IPS-11a (cell line): ENCODE data around the gene MAGEA8.
"Not testable (repeated sequence)": the region's sequence is repeated elsewhere in the genome, so short reads cannot be mapped to it uniquely, and the experiment has no call there.

Source experiments
- H3K4me3 ChIP-seq: one replicate; pipeline ENCODE4 v1.5.1; 2013; ENCODE audit warnings: low read depth, low read length, control low read depth

Gene MAGEA8, protein sequence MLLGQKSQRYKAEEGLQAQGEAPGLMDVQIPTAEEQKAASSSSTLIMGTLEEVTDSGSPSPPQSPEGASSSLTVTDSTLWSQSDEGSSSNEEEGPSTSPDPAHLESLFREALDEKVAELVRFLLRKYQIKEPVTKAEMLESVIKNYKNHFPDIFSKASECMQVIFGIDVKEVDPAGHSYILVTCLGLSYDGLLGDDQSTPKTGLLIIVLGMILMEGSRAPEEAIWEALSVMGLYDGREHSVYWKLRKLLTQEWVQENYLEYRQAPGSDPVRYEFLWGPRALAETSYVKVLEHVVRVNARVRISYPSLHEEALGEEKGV

DNA sequence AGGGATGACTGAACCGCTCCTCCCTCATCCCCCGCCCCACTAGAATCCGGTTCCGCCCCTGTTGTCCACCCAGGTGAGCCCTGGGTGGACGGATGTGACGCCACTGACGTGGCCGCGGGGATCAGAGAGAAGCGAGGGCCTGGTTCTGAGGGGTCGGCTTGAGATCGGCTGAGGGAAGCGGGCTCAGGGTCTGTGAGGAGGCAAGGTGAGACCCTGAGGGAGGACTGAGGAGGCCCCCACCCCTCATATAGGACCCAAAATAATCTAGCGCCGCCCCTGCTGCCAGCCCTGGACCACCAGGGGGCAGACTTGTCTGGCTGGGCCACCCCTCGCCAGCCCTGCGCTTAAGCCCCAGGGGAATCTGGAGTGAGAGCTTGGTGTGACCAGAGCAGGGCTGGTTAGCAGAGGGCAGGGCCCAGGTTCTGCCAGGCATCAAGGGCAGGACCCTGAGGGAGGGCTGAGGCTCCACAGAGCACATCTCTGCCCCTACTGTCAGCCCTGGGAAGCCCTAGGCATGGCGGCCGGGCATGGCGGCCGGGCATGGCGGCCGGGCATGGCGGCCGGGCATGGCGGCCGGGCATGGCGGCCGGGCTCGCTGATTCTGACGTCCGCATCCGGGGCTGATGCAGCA lies at the start of gene MAGEA8:
MAGEA8 (plus strand) TSS at position 103 of the 631 bp plus-strand sequence. CDS start 3,090 bp downstream, outside the sequence.
- no peak within 1 kb of the TSS for H3K4me3 ChIP-seq

DNA sequence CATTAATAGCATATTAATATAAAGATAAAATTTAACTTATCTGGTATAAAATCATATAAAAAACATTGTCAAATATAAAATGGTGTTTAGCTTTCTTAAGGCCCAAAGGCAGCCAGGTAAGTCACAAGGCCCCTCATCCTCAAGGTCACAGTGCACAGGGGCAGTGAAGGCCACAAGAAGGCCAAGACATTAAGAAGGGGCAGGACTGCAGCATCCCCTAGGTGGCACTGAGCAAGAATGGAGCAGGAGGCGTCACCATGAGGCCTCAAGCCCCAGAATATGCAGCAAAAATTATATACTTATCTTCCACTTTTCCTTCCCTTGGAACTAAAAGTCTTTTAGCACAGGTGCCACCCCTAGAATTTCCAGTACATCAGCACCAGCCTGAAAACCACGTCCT lies 49.5 kb upstream of the MAGEA8 start:
- no peak overlapping the region for H3K4me3 ChIP-seq

DNA sequence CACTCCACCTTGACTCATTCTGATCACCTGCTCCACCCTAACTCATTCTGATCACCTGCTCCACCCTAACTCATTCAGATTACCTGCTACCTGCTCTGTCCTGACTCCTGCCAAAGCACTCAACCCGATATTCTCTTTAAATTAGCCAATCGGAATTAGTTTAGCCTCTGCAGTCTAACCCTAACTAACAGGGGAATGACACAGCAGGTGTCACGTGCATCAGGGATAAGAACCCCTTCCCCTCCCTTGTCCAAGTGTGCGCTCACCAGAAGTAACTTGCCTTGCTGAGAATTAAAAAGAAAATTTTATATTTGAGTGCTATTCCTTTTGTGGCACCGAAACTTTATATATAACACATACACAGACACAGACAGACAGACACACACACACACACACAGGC lies 44.3 kb upstream of the MAGEA8 start:
- H3K4me3 ChIP-seq = not testable (repeated sequence)

DNA sequence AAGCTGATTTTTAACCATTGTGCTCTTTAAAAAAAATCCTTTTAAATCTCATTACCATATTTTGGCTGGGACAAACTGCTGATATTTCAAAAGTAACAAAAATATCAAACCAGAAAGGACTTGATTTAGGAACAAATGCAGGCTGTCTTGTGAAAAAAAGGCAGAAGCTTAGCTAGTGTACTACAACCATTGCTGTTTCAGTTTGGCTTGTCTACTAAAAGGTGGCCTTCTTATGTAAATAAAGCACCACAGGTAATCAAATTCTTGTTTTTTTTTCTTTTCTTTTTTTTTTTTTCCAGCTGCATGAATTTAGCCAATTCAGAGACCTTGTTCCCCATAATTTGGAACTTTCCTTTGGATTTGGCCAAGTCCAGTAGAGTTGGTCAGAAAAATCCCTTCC lies 43.8 kb upstream of the MAGEA8 start:
- H3K4me3 ChIP-seq = no peak overlapping the region

DNA sequence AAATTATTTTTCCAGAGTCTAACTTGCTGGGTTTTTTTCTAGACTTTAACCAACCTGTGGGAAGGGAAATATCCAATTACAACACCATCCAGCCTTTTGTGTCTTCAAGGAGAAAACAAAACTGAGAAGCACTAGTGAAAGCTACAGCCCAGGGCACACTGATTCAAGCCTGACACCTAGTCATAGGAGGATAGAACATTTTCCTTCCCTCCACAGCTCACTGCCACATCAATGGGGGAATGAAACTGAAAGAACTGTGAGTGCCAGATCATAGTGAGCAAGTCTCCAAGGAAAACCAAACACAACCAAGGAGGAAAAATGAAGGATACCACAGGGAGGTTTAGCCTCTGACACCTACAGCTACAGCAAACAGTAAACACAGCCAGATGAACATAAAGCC lies 43.3 kb upstream of the MAGEA8 start:
- no peak overlapping the region for H3K4me3 ChIP-seq

DNA sequence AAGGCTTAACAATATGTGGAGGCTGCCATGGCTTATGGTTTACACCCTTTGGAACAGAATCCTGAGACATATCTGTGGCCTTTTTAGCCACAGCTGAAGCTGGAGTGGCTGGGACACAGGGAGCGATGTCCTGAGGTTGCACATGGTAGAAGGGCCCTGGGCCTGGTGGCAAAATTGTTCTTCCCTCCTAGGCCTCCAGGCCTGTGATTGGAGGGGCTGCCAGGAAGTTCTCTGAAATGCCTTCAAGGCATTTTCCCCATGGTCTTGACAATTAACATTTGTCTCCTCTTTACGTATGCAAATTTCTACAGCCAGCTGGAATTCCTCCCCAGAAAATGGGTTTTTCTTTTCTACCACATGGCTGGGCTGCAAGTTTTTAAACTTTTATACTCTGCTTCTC lies 39.1 kb upstream of the MAGEA8 start:
- H3K4me3 ChIP-seq = no peak overlapping the region

DNA sequence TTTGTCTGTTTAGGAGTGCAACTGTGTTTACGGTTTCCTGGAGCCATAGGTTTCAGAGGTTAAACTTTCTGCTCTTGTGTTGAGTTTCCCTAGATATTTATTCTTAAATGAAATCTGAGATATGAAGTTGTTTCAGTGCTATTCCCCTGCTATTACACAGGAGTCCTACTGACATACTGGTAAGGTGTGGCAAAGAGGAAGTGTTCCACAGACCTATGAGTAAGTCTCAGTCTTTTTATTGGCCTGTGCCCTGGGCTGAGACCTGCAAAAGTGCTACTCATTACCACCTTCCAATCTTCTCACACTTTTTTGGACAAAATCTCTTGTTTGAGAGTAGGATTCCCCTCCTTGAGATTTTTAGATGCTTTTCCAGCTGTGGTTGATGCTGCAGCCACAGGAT lies 35.6 kb upstream of the MAGEA8 start:
- no peak overlapping the region for H3K4me3 ChIP-seq

DNA sequence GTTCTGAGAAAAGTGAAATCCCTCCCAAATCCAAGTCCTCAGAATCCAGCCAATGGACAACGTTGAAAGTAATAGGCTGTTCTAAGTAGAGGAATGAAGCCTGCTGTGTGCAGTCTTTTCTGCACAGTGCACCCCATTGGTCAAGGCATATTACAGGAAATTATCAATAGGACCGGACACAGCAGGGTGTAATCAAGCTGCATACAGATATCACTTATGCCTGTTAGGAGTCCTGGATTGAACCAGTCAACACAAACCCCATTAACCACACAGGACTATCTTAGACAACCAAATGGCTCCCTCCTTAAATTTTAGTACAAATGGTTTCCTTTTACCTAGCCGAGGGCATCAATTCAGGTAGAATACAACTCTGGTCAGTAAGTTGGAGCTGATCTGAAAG lies 34.2 kb upstream of the MAGEA8 start:
- no peak overlapping the region for H3K4me3 ChIP-seq

DNA sequence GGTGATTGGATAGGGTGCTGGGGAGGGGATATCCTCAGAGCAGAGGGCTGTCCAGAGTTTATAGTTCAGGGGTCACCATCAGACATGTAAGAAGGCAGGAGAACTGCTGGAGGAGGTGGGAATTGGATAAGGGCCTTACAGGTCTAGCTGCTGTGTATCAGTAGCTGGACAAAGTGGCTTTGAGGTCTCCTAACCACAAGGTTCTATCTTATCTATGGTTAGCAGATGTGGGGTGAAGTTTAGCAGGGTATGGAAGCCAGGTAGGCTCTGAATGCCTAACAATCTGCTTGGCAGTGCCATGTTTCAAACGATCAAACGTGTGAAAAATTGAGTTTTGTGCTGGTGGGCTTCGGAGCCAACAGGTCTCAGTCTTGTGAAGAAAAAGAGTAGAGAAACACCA lies 32.1 kb upstream of the MAGEA8 start:
- no peak overlapping the region for H3K4me3 ChIP-seq

DNA sequence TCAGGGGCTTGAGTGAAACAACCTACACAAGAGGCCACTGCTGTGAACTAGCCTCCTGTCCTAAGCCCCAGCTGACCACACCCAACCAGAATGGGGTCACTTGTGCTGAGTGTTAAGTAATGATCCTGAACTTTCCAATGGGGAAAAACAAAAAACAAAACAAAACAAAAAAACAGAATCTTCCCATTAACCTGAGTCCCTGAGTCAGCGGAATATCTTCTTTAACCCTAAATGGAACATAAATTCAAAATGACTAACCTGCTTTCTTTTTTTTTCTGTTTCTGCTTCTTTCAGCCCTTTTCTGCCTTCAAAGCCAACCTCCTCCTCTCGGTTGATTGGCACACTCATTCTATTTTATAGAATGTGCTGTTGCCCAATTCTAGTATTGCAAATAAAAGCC lies 31.2 kb upstream of the MAGEA8 start:
- H3K4me3 ChIP-seq = no peak overlapping the region

DNA sequence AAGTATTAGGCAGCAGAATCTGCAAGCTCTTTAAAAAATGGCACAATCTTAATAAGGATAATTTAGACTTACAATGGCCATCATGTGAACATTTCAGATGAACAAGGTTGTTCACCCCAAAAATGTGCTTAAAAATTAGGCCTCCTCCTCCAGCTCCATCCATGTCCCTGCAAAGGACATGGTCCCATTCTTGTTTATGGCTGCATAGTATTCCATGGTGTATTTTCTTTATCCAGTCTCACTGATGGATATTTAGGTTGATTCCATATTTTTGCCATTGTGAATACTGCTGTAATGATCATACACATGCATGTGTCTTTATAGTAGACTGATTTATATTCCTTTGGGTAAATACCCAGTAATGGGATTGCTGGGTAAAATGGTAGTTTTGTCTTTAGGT lies 29.1 kb upstream of the MAGEA8 start:
- H3K4me3 ChIP-seq = no peak overlapping the region

DNA sequence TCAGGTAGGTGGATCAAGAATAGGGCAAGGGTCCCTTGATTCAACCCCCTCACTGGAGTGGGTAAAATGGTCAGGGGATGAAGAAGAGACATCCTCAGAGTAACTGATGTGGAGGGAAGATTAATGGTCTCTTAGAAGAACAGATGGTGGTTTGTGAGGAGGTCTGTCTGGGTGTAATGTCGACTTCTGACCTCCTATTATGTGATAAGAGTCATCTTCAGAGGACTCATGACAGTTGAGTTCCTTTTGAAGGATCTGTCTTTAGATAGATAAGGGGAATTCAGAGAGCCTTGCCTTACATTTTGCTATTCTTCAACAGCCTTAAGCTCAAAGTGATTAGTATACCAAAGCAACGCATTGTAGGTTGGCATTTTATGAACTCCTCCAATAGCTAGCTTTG lies 27.1 kb upstream of the MAGEA8 start:
- no peak overlapping the region for H3K4me3 ChIP-seq

DNA sequence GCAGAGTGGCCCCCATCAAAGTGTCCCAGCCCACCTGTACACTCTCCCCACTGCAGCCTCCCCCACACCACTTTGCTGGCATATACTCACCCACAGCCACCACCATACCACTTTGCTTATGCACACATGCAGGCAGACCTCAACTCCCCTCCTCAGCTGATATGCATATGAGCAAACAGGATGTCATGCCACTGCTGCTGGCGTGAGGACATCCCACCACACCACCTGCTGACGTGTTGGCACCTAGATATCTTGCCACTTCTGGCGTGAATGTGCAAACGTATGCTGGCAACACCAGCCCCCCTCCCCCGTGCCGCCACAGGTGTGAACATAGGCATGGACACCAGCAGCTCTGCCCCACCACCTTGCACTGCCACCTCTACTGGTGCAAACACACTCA lies 22.4 kb upstream of the MAGEA8 start:
- H3K4me3 ChIP-seq = no peak overlapping the region

DNA sequence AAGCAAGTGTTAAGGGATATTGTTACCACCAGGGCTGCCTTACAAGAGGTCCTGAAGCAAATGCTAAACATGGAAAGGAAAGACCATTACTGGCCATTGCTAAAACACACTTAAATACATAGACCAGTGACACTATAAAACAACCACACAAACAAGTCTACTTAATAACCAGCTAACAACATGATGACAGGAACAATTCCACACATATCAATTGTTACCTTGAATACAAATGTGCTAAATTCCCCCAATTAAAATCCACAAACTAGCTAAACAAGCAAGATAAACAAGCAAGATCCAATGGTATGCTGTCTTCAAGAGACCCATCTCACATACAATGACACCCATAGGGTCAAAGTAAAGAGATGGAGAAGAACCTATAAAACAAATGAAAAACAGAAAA lies 20.5 kb upstream of the MAGEA8 start:
- no peak overlapping the region for H3K4me3 ChIP-seq

DNA sequence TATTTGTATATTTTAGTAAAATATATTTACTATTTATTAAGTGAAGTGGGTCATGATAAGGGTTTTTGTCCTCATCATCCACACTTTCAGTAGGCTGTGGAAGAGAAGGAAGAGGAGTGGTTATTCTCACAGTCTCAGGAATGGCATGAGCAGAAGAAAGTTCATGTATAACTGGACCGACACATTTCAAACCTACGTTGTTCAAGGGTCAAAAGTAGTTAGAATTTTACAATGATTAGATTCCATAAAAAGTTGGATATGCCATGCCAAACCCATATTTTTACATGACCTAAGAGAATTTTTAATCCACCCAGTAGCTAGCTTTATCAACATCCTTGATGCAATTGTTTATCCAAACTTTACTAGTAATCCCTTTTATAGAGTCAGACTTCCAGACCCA lies 15.6 kb upstream of the MAGEA8 start:
- no peak overlapping the region for H3K4me3 ChIP-seq

DNA sequence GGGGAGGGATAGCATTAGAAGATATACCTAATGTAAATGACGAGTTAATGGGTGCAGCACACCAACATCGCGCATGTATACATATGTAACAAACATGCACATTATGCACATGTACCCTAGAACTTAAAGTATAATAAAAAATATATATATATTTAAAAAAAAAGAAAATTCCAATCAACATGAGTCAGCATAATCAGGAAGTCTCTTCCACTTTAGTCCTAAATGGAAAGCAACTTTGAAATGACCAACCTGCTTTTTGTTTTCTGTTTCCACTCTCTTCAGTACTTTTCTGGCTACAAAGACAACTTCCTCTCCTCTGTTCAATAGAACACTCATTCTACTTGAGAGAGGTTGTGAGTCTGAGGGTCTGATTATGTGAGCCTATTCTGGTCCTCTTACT lies 13.5 kb upstream of the MAGEA8 start:
- no peak overlapping the region for H3K4me3 ChIP-seq

DNA sequence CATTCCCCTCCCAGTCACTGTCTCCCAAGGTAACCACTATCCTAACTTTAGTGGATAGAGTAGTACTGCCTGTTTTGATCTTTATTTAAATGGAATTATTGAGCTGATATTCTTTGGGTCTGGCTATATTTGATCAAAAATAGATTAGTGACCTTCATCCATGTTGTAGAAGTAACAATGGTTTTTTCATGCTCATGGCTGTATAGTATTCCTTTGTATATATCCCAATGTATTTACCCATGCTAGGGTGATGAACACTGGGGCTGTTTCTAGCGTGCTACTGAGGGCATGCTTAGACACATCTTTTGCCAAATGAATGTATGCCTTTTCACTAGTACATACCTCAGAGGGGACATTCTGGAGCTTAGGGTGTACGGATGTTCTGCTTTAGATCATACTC lies 10.1 kb upstream of the MAGEA8 start:
- no peak overlapping the region for H3K4me3 ChIP-seq

DNA sequence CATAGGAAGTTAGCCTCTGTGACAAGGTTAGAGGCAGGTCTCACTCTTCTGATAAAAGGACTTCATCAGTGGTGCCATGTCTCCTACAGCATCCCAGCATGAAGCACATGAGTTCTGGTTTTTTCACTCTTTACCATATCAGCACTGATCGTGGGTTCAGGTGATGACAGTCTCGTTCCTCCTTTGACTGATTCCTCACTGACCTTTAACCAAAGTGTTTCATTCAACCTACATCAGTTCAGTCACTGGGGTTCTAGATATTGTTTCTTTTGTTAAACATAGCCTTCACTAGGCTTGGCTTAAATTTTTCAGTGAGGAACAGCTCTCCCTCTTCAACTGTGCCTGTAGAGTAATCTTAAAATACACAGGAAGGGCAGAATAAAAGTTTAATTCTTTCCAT lies 9.6 kb upstream of the MAGEA8 start:
- no peak overlapping the region for H3K4me3 ChIP-seq

DNA sequence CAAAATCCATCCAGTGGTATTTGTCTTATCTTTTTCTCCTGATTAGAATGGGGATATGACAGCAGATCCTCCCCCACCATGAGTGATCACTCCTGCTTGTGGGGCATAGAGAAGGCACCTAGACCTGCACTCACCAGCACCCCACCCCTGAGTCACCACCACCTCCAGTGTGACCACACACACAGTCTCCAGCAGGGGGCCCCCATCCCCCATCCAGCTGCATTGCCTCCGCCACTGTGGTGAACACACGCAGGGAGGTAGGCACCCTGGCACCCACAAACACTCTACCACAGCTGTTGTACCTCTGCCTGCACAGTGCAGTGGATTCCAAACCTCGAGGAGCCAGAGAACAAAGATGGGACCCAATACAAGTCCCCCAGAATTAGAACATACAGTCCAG lies 9.0 kb upstream of the MAGEA8 start:
- H3K4me3 ChIP-seq = no peak overlapping the region

DNA sequence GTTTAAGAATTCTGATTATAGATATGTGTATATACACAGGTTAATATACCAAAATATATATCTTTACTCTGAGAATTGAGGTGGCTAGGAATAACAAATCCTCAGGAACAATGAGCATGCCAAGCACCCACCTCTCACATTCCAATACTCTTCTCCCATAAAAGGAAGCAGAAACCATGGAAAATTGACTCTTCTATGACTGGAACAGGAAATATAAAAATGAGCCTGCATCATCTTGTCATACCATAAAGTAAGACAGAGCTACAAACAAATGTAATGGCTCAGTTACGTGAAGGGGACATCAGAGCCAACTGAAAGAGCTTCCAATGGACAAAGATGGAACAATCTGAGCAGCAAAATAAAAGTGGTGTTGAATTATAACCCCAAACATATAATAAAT lies 3.8 kb upstream of the MAGEA8 start:
- no peak overlapping the region for H3K4me3 ChIP-seq

DNA sequence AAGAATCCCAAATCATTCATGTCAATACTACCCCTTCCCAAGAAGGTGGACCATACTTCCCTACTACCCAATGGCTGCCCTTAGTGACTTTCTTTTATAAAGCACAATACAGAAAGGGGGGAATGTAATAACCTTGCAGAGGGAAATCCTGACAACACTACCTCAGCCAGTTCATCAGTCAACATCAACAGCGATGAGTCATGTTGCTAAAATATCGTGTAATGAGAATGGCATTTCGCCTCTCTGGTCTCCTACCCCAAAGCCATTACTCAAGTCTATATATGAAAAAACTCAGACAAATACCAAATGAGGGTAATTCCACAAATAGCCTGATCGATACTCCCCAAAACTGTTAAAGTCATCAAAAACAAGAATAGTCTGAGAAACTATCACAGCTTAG lies 3.3 kb upstream of the MAGEA8 start:
- H3K4me3 ChIP-seq = no peak overlapping the region

DNA sequence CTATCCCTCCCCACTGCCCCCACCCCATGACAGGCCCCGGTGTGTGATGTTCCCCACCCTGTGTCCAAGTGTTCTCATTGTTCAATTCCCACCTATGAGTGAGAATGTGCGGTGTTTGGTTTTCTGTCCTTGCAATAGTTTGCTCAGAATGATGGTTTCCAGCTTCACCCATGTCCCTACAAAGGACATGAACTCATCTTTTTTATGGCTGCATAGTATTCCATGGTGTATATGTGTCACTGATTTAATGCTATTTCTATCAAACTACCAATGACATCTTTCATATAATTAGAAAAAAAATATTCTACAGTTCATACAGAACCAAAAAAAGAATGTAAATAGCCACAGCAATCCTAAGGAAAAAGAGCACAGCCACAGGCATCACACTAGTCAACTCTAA lies 9.8 kb downstream of the MAGEA8 start:
- not testable (repeated sequence) for H3K4me3 ChIP-seq

DNA sequence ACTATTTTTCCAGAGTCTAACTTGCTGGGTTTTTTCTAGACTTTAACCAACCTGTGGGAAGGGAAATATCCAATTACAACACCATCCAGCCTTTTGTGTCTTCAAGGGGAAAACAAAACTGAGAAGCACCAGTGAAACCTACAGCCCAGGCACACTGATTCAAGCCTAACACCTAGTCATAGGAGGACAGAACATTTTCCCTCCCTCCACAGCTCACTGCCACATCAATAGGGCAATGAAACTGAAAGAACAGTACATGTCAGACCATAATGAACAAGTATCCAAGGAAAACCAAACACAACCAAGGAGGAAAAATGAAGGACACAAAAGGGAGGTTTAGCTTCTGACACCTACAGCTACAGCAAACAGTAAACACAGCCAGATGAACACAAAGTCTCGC lies 17.6 kb downstream of the MAGEA8 start:
- H3K4me3 ChIP-seq = no peak overlapping the region
